SK-N-SH (cell line): ENCODE results near the gene ZSWIM8. TPM values are rescaled to one million over a fixed set of nuclear protein-coding genes. Genes with fewer than 3 reads are reported as not detected.
A peak's percentile ranks its signal among the peaks of the same experiment; 100 is the strongest.

Experiments used
- CTCF ChIA-PET: fragments of 300-600, 350-600 bp; formaldehyde crosslinking; extraction: SDS; loops from one replicate; lab custom pipeline; 2021; lab: Yijun Ruan, JAX
- POLR2A ChIA-PET: fragments of 350-600 bp; sonication (Branson Sonifier 250); formaldehyde crosslinking; extraction: SDS; loops from one replicate; lab custom pipeline; 2020; ENCODE audit warnings: antibody characterized with exemption, inconsistent platforms; lab: Yijun Ruan, JAX
- DNase-seq: peaks from one replicate; pipeline ENCODE4 v3.0.0; 2012
- H2AFZ ChIP-seq: fragments of 200-600 bp; sonication (generic); 2 replicates; pipeline ENCODE4 v1.8.1; 2016; ENCODE audit warnings: antibody characterized with exemption, mild to moderate bottlenecking, low read depth
- H3F3A ChIP-seq: fragments of 200-600 bp; sonication (generic); replicated peaks from 2 replicates; pipeline ENCODE3; 2016; ENCODE audit warnings: antibody characterized with exemption, mild to moderate bottlenecking; ENCODE audit not compliant: insufficient read depth
- H3K27ac ChIP-seq, 2 experiments: fragments of 200-500 bp in 1 of 2; fragments of 200-600 bp in 1 of 2; sonication (Bioruptor generic) in 1 of 2; sonication (generic), shearing (Covaris generic) in 1 of 2; 2 replicates each; pipeline versions ENCODE4 v1.5.1 to v1.6.1; 2014 to 2016; ENCODE audit warnings: low read depth in 2 of 2, inconsistent platforms in 1 of 2, low read length in 1 of 2, mild to moderate bottlenecking in 1 of 2, mixed read lengths in 1 of 2
- H3K27me3 ChIP-seq: fragments of 200-600 bp; sonication (generic), shearing (Covaris generic); 2 replicates; pipeline ENCODE4 v1.6.1; 2016; ENCODE audit warnings: mixed run types; ENCODE audit not compliant: insufficient read depth
- H3K36me3 ChIP-seq, 2 experiments: fragments of 200-500 bp in 1 of 2; fragments of 200-600 bp in 1 of 2; sonication (Bioruptor generic) in 1 of 2; sonication (generic) in 1 of 2; replicated peaks in 1 of 2; 2 replicates each; pipeline versions ENCODE3 to v1.5.1; 2014 to 2016; ENCODE audit warnings: low read length in 1 of 2, mild to moderate bottlenecking in 1 of 2; ENCODE audit not compliant: insufficient read depth in 2 of 2, control insufficient read depth in 1 of 2
- H3K4me1 ChIP-seq, 2 experiments: fragments of 200-500 bp in 1 of 2; fragments of 200-600 bp in 1 of 2; sonication (Bioruptor generic) in 1 of 2; sonication (generic), shearing (Covaris generic) in 1 of 2; 2 replicates each; pipeline versions ENCODE4 v1.5.1 to v1.6.1; 2014 to 2016; ENCODE audit warnings: low read depth in 1 of 2, low read length in 1 of 2, mixed run types in 1 of 2; ENCODE audit not compliant: insufficient read depth in 2 of 2, control insufficient read depth in 1 of 2
- H3K4me2 ChIP-seq: fragments of 200-600 bp; sonication (generic), shearing (Covaris generic); 2 replicates; pipeline ENCODE4 v1.6.1; 2017; ENCODE audit warnings: mixed run types
- H3K4me3 ChIP-seq, 2 experiments: fragments of 200-500 bp in 1 of 2; fragments of 200-600 bp in 1 of 2; sonication (Bioruptor generic) in 1 of 2; sonication (generic), shearing (Covaris generic) in 1 of 2; 2 replicates each; pipeline versions ENCODE4 v1.5.1 to v1.8.1; 2014 to 2016; ENCODE audit warnings: low read depth in 2 of 2, inconsistent platforms in 1 of 2, low read length in 1 of 2, mild to moderate bottlenecking in 1 of 2, mixed read lengths in 1 of 2, moderate library complexity in 1 of 2
- H3K79me2 ChIP-seq: fragments of 200-600 bp; sonication (generic); 2 replicates; pipeline ENCODE4 v1.8.1; 2017; ENCODE audit warnings: mild to moderate bottlenecking; ENCODE audit not compliant: insufficient read depth
- H3K9ac ChIP-seq: fragments of 200-600 bp; sonication (generic); 2 replicates; pipeline ENCODE4 v1.6.1; 2017; ENCODE audit warnings: mixed run types
- H3K9me2 ChIP-seq: fragments of 200-600 bp; sonication (generic); 2 replicates; pipeline ENCODE4 v1.6.1; 2017; ENCODE audit warnings: mixed run types
- H3K9me3 ChIP-seq: fragments of 200-600 bp; sonication (generic); 2 replicates; pipeline ENCODE4 v1.6.1; 2017; ENCODE audit warnings: mixed run types, mild to moderate bottlenecking, moderate library complexity
- H4K20me1 ChIP-seq: fragments of 200-600 bp; sonication (generic); 2 replicates; pipeline ENCODE4 v1.6.1; 2017; ENCODE audit warnings: mild to moderate bottlenecking, mixed run types; ENCODE audit not compliant: insufficient read depth
- CHD2 ChIP-seq: fragments of 150-350 bp; IDR thresholded peaks from 2 replicates; pipeline ENCODE4 v1.6.1; 2018; ENCODE audit warnings: low read length; ENCODE audit not compliant: partially characterized antibody
- FOXJ3 ChIP-seq: sonication (generic); formaldehyde crosslinking; IDR thresholded peaks from 2 replicates; pipeline ENCODE4 v1.5.1; 2020; ENCODE audit warnings: mild to moderate bottlenecking, missing genetic modification reagents
- GATA2 ChIP-seq: sonication (generic); formaldehyde crosslinking; IDR thresholded peaks from 2 replicates; pipeline ENCODE4 v1.5.0; 2020; ENCODE audit warnings: mild to moderate bottlenecking, missing genetic modification reagents
- JUND ChIP-seq: IDR thresholded peaks from 2 replicates; pipeline ENCODE4 v1.4.0; 2012
- MEF2A ChIP-seq: IDR thresholded peaks from 2 replicates; pipeline ENCODE4 v1.4.0; 2012; ENCODE audit warnings: low read depth, borderline replicate concordance
- NRF1 ChIP-seq: IDR thresholded peaks from 2 replicates; pipeline ENCODE4 v1.6.1; 2012; ENCODE audit warnings: low read depth, mild to moderate bottlenecking, low read length
- POLR2AphosphoS5 ChIP-seq: IDR thresholded peaks from 2 replicates; pipeline ENCODE4 v1.6.1; 2012; ENCODE audit warnings: low read depth, low read length
- RFX5 ChIP-seq: IDR thresholded peaks from 2 replicates; pipeline ENCODE4 v1.6.1; 2012; ENCODE audit warnings: mild to moderate bottlenecking, improper control_type of control experiment, low read length
- SIN3A ChIP-seq: IDR thresholded peaks from 2 replicates; pipeline ENCODE4 v1.6.1; 2012; ENCODE audit warnings: low read depth, mild to moderate bottlenecking, low read length, moderate library complexity, borderline replicate concordance
- YY1 ChIP-seq: IDR thresholded peaks from 2 replicates; pipeline ENCODE4 v1.4.0; 2012; ENCODE audit warnings: low read depth, mild to moderate bottlenecking
- ZBTB33 ChIP-seq: IDR thresholded peaks from 2 replicates; pipeline ENCODE4 v1.4.0; 2012; ENCODE audit warnings: low read depth, borderline replicate concordance
- WGBS: methylation state at CpG from one replicate; pipeline ENCODE4 v1.1.6; 2017; ENCODE audit warnings: low lambda C conversion rate; 5-methylcytosine and 5-hydroxymethylcytosine counted together
- polyA plus RNA-seq, 3 experiments: library from polyadenylated mRNA; depleted of rRNA; stranded (reverse); fragments of >200 nt; gene quantifications; 2 replicates each; pipeline ENCODE4 v1.2.3, GENCODE V29; 2012

The ZSWIM8 gene
- polyA plus RNA-seq, 1 of the 3 experiments (the other 2 are of a cell fraction), result 97.3 TPM

- no peak; the same call in 1 of the 2 replicates for TF ChIP-seq ZBTB33
- no peak for TF ChIP-seq GATA2 (CRISPR knock-in tag)
- no peak for TF ChIP-seq FOXJ3
- TF ChIP-seq POLR2AphosphoS5, result peak; percentile 90
- TF ChIP-seq YY1, result peak; percentile 95
These were observed 41.3 kb upstream of the ZSWIM8 start, which contains the start of gene SEC24C (continued) for GRCh38 chr10:73743905-73744663.

GRCh38 chr10:73744664-73744975, 40.8 kb upstream of the ZSWIM8 start:
- peaks cover 2% of the 10 kb centered on the region; the same call in 1 of the 2 replicates for H4K20me1 ChIP-seq
- H3K4me2 ChIP-seq, result peak overlapping the region; percentile 74
- peaks cover 0 to 9% of the 10 kb centered on the region in 2 experiments; a peak in 2 of 4 replicates for H3K4me1 ChIP-seq
- H3K27ac ChIP-seq, result peak overlapping the region; percentile 91
- peak overlapping the region; percentile 91 for H3K9ac ChIP-seq
- H3K36me3 ChIP-seq, result peaks cover 16 to 30% of the 10 kb centered on the region in 2 experiments
- H3K79me2 ChIP-seq, result peaks cover 72% of the 10 kb centered on the region
- no peaks in the 10 kb centered on the region for H3F3A ChIP-seq
- peak overlapping the region; percentile 77 to 90 for H3K4me3 ChIP-seq
- TF ChIP-seq NRF1 (no peak), SIN3A (no peak), ZBTB33 (no peak), JUND (no peak), GATA2 (CRISPR knock-in tag) (no peak), MEF2A (no peak), FOXJ3 (no peak)
- ChIA-PET POLR2A (interaction anchor here (0.6 to 4.3 kb wide), 5 partner anchors 13 to 255 kb away, joined by 3 to 29 read pairs (median 3); a partner anchor contains a TSS), CTCF (interaction anchor here (0.7 to 0.9 kb wide), 2 partner anchors 14 to 41 kb away, joined by 3 read pairs; partner anchors contain the start of gene ZSWIM8)
- H2AFZ ChIP-seq, result peak overlapping the region; percentile 66
- WGBS, result 1% methylated on average over 10 of the region's 10 CpGs
- H3K9me3 ChIP-seq, result no peaks in the 10 kb centered on the region
- no peaks in the 10 kb centered on the region for H3K9me2 ChIP-seq
- H3K27me3 ChIP-seq, result no peaks in the 10 kb centered on the region
- DNase-seq, result peak; percentile 60

- Histone ChIP-seq H3K79me2 (peaks cover 90% of the 10 kb centered on the region), H3K27ac (no peak overlapping the region), H3K4me2 (no peak overlapping the region), H3K27me3 (no peaks in the 10 kb centered on the region), H2AFZ (no peak overlapping the region), H3K4me3 (no peak overlapping the region), H3K36me3 (peaks cover 34 to 48% of the 10 kb centered on the region in 2 experiments), H3F3A (no peaks in the 10 kb centered on the region), H3K9me2 (no peaks in the 10 kb centered on the region), H4K20me1 (peaks cover 18% of the 10 kb centered on the region), H3K4me1 (peaks cover 0 to 9% of the 10 kb centered on the region in 2 experiments; a peak in 2 of 4 replicates), H3K9ac (no peak overlapping the region), H3K9me3 (no peaks in the 10 kb centered on the region)
- POLR2A ChIA-PET, result no interaction called here
- CTCF ChIA-PET, result no interaction called here
- TF ChIP-seq JUND (no peak), CHD2 (no peak), RFX5 (no peak)
- no peak for DNase-seq
- 92% methylated on average over 2 of the region's 2 CpGs for WGBS
These were observed 38.7 kb upstream of the ZSWIM8 start for GRCh38 chr10:73746721-73747120.
